ENCODE measurements around the gene ESAM. TPM values are rescaled to one million over a fixed set of nuclear protein-coding genes. Genes with fewer than 3 reads are reported as not detected.

The ESAM gene, protein sequence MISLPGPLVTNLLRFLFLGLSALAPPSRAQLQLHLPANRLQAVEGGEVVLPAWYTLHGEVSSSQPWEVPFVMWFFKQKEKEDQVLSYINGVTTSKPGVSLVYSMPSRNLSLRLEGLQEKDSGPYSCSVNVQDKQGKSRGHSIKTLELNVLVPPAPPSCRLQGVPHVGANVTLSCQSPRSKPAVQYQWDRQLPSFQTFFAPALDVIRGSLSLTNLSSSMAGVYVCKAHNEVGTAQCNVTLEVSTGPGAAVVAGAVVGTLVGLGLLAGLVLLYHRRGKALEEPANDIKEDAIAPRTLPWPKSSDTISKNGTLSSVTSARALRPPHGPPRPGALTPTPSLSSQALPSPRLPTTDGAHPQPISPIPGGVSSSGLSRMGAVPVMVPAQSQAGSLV
- total RNA-seq = 0.44 TPM in 1 of 2 replicates, not detected in the other

GRCh38 chr11:124762105-124762623, at the start of gene ESAM:
Gene ESAM, minus strand, starts transcription at chr11:124762290. Its CDS starts 136 bp downstream, at chr11:124762154.

DNA sequence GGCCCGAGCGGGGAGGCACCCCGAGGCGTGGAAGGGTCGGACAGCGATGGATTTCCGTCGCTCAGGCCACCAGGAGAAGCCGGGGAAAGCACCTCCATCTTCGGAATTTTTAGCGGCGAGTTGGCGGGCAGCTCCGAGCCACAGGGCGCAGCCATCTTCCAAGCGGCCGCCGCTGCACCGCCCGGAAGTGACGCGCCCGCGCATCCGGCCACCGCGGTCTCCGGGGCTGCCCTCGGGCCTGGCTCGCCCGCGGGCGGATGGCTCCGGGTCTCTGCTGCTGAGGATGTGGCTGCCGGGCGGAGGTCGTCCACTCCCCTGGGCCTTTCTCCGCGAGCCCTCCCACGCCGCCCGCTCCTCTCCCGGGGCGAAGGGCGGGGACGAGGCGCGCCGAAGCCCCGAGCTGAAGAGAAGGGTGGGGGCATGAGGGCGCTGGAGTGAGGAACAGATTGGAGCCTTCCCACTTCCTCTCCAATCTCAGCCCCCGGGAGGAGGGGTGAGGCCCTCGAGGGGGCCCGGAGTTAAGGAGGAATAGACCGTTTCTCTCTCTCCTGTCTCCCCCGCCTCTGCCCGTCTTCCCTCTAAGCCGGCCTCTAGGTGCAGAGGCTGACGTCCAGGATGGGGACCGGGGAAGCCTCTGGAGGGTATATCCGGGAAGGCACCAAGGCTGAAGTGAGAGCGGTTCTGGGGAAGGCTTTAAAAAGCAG, 38.3 kb upstream of the ESAM start, which contains the start of gene MSANTD2:
MSANTD2 (minus strand) TSS at position 181 of the 704 bp plus-strand sequence; CDS start at position 155, 26 bp downstream.

DNA sequence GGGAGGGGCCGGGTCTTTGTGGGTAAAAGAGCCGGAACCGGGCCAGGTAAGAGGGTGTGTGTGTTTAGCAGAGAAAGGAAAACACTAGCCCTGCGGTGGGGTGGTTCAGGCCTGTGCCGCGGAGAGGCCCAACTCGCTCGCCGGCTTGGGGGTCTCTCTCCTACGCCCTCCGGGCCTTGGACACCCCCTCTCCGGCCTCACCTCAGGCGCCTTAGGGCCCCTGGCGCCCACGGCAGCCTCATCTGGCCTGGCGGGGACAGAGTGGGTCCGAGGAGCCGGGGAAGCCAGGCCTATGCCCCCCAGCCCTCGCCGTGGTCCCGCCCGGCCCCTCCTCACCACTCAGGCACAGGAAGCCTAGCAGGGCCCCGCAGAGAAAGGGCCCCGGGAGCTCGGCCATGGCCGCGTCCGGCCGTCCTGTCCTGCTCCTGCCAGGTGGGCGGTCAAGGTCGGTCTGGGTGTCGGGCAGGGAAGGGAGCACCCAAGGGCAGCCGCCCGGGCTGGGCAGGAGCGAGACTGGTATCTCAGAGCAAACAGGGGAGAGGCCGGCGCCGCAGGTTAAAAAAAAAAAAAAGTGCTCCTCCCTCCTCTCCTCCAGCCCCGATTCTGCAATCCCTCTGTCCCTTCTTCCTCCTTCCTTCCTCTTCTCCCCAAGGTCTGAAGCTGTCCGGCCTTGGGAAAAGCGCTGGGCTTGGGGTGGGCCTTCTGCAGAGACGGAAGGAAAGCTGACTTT, 10.2 kb downstream of the ESAM start, which contains the start of gene VSIG2:
VSIG2 (minus strand) TSS at position 515 of the 730 bp plus-strand sequence; CDS start at position 397, 118 bp downstream.

GRCh38 chr11:124739479-124740276, 22.4 kb downstream of the ESAM start, which contains the start of gene NRGN:
Gene NRGN, plus strand, starts transcription at chr11:124739942. Its CDS starts 143 bp downstream, at chr11:124740085.

Other genes with a start within 250 kb of the ESAM start
- gene OR8B12, start 218.6 kb downstream of the ESAM start, total RNA-seq = not detected in 2 replicates
- gene OR8A1, start 192.3 kb downstream of the ESAM start, total RNA-seq = not detected in 2 replicates
- not detected in 2 replicates for gene PANX3, start 150.9 kb downstream of the ESAM start, total RNA-seq
- 22.8 and 41.5 TPM in 2 replicates for gene TBRG1, start 139.4 kb downstream of the ESAM start, total RNA-seq
- gene SIAE, start 88.6 kb downstream of the ESAM start, total RNA-seq = 17.6 and 30.8 TPM in 2 replicates
- gene SPA17, start 88.4 kb downstream of the ESAM start, total RNA-seq = 7.4 and 29.2 TPM in 2 replicates
- gene NRGN, start 22.3 kb downstream of the ESAM start, total RNA-seq = 0.50 and 0.58 TPM in 2 replicates
- 0.33 TPM in 1 of 2 replicates, not detected in the other for gene VSIG2, start 10.0 kb downstream of the ESAM start, total RNA-seq
- gene MSANTD2, start 38.1 kb upstream of the ESAM start, total RNA-seq = 9.3 and 10.4 TPM in 2 replicates
- gene ROBO3, start 103.1 kb upstream of the ESAM start, total RNA-seq = 9.0 and 19.0 TPM in 2 replicates
- 1.3 and 2.0 TPM in 2 replicates for gene ROBO4, start 135.6 kb upstream of the ESAM start, total RNA-seq
- gene HEPN1, start 157.0 kb upstream of the ESAM start, total RNA-seq = not detected in 2 replicates
- gene HEPACAM, start 173.8 kb upstream of the ESAM start, total RNA-seq = not detected in 2 replicates
- gene CCDC15, start 191.9 kb upstream of the ESAM start, total RNA-seq = 0.83 and 3.6 TPM in 2 replicates

All from smooth muscle cell of trachea (primary cell).